HG03432 (cell line): Measurements from ENCODE around the gene PRSS16.

Experiments
- ATAC-seq: cut with Tn5 transposase; IDR thresholded peaks from one replicate; pipeline ENCODE4 v1.9.1; 2021; ENCODE audit warnings: mild to moderate bottlenecking, moderate library complexity; ENCODE audit not compliant: unreplicated experiment

Gene PRSS16

GRCh38 chr6:27281105-27281539, 33.6 kb downstream of the PRSS16 start:
- ATAC-seq, result no peak

GRCh38 chr6:27281569-27281968, 34.1 kb downstream of the PRSS16 start:
- no peak for ATAC-seq

GRCh38 chr6:27283279-27283678, 35.8 kb downstream of the PRSS16 start:
- no peak for ATAC-seq

- no peak for ATAC-seq
These were observed 38.6 kb downstream of the PRSS16 start for GRCh38 chr6:27286141-27286540.

- ATAC-seq, result no peak
These were observed 40.2 kb downstream of the PRSS16 start for GRCh38 chr6:27287751-27288135.

- ATAC-seq, result no peak
These were observed 40.9 kb downstream of the PRSS16 start for GRCh38 chr6:27288136-27289044.

GRCh38 chr6:27290065-27290849, 42.8 kb downstream of the PRSS16 start:
- no peak for ATAC-seq

GRCh38 chr6:27290850-27291208, 43.3 kb downstream of the PRSS16 start:
- no peak for ATAC-seq

- no peak for ATAC-seq
These were observed 46.1 kb downstream of the PRSS16 start for GRCh38 chr6:27293436-27294098.

GRCh38 chr6:27294409-27294808, 46.9 kb downstream of the PRSS16 start:
- ATAC-seq, result no peak

GRCh38 chr6:27295301-27296079, 48.0 kb downstream of the PRSS16 start:
- no peak for ATAC-seq

- no peak for ATAC-seq
These were observed 48.7 kb downstream of the PRSS16 start for GRCh38 chr6:27296106-27296783.

- ATAC-seq, result no peak
These were observed 50.0 kb downstream of the PRSS16 start for GRCh38 chr6:27297484-27297856.

GRCh38 chr6:27297857-27298730, 50.6 kb downstream of the PRSS16 start:
- ATAC-seq, result no peak

- ATAC-seq, result no peak
These were observed 56.2 kb downstream of the PRSS16 start for GRCh38 chr6:27303613-27304272.
